HUES64 (cell line): ENCODE measurements around the gene TCERG1.
"Not testable (repeated sequence)": the region's sequence is repeated elsewhere in the genome, so short reads cannot be mapped to it uniquely, and the experiment has no call there.

Experiments used
- H3K27ac ChIP-seq: 2 replicates; pipeline ENCODE4 v1.7.0; 2013; ENCODE audit warnings: low read depth, low read length, inconsistent platforms
- H3K27me3 ChIP-seq: 2 replicates; pipeline ENCODE4 v1.6.1; 2013; ENCODE audit warnings: mild to moderate bottlenecking, low read length; ENCODE audit not compliant: insufficient read depth
- H3K36me3 ChIP-seq: 2 replicates; pipeline ENCODE4 v1.6.1; 2013; ENCODE audit warnings: mild to moderate bottlenecking, low read length; ENCODE audit not compliant: insufficient read depth
- H3K4me1 ChIP-seq: 2 replicates; pipeline ENCODE4 v1.6.1; 2013; ENCODE audit warnings: mild to moderate bottlenecking, low read length, moderate library complexity; ENCODE audit not compliant: insufficient read depth
- H3K4me3 ChIP-seq: 2 replicates; pipeline ENCODE4 v1.5.1; 2013; ENCODE audit warnings: mild to moderate bottlenecking, low read length, moderate library complexity
- H3K9ac ChIP-seq: 2 replicates; pipeline ENCODE4 v1.6.1; 2013; ENCODE audit warnings: mild to moderate bottlenecking, low read depth, low read length
- H3K9me3 ChIP-seq: 2 replicates; pipeline ENCODE4 v1.6.1; 2013; ENCODE audit warnings: low read depth, low read length; ENCODE audit not compliant: insufficient read depth
- WGBS: fragments of 150-250, 120-280 bp; methylation state at CpG from one replicate; pipeline ENCODE4 v1.1.7; 2013; ENCODE audit warnings: missing lambda C conversion rate; 5-methylcytosine and 5-hydroxymethylcytosine counted together

Gene TCERG1

DNA sequence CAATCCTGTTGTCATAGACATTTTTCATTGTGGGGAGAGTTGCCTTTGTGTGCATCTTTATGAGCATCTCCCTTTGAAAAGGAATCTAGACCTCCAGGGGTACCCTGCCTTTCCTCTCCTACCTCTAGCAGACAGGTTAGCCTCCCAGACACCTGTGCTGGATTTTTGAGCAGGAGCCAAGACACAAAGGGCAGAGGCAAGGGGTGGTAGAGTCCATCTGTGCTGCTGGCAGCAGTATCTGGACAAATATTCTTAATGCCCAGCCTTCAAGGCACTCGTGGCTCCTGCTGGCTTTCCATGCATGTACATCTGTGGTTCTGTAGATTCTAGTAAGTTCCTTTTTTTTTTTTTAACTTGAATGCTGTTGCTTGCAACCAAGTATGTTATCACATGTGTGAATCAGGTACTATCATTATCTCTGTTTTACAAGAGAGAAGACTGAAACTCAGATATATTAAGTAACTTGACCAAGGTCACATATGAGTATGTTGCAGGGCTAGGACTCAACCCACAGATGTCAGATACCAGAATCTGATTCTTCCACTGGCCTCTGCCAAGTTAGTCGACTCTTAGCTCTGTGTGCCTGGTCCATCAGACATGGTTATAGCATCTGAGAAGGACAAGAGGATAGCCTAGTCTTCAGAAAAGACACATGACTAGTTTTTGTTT lies 101.8 kb downstream of the TCERG1 start:
- no peaks in the 10 kb centered on the region for H3K36me3 ChIP-seq
- H3K27me3 ChIP-seq, result no peaks in the 10 kb centered on the region
- no peaks in the 10 kb centered on the region for H3K4me1 ChIP-seq
- no peak overlapping the region for H3K4me3 ChIP-seq
- no peak overlapping the region for H3K9ac ChIP-seq
- H3K9me3 ChIP-seq, result no peaks in the 10 kb centered on the region
- no peak overlapping the region for H3K27ac ChIP-seq
- 93% methylated on average over 2 of the region's 2 CpGs for WGBS

GRCh38 chr5:146549615-146550014 lies 102.5 kb downstream of the TCERG1 start:
- Histone ChIP-seq H3K9me3 (no peaks in the 10 kb centered on the region), H3K27ac (no peak overlapping the region), H3K36me3 (no peaks in the 10 kb centered on the region), H3K4me3 (no peak overlapping the region), H3K9ac (no peak overlapping the region), H3K4me1 (no peaks in the 10 kb centered on the region), H3K27me3 (no peaks in the 10 kb centered on the region)

DNA sequence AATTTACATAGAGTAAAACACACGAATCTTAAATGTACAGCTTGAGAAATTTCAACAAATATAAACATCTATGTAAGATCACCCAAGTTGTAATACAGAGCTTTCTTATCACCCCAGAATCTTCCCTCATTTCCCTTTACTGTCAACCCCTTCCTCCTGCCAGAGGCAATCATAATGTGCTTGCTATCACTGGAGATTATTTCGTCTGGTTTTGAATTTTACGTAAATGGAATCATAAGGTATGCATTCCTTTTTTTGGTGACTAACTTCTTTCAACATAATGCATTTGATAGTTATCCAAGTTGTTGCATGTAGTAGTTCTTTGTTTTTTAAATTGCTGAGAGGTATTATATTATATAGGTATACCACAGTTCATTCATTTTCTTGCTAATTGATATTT lies 106.3 kb downstream of the TCERG1 start:
- Histone ChIP-seq H3K4me3 (no peak overlapping the region), H3K9me3 (peaks cover 8% of the 10 kb centered on the region; the same call in 1 of the 2 replicates)
- 92% methylated on average over 1 of the region's 3 CpGs for WGBS

DNA sequence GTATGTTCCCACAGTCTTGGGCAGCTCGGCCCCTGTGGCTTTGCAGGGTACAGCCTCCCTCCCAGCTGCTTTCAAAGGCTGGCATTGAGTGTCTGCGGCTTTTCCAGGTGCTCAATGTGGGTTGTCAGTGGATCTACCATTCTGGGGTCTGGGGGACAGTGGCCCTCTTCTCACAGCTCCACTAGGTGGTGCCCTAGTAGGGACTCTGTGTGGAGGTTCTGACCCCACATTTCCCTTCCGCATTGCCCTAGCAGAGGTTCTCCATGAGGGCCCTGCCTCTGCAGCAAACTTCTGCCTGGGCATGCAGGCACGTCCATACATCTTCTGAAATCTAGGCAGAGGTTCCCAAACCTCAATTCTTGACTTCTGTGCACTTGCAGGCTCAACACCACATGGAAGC lies 109.8 kb downstream of the TCERG1 start:
- 93% methylated on average over 4 of the region's 4 CpGs for WGBS

More for the DNA sequence above, 106.3 kb downstream of the TCERG1 start:
- no peaks in the 10 kb centered on the region for H3K36me3 ChIP-seq
- H3K9ac ChIP-seq, result no peak overlapping the region
- no peaks in the 10 kb centered on the region for H3K27me3 ChIP-seq
- no peak overlapping the region for H3K27ac ChIP-seq
- H3K4me1 ChIP-seq, result no peaks in the 10 kb centered on the region

GRCh38 chr5:146560205-146560812 lies 113.2 kb downstream of the TCERG1 start:
- Histone ChIP-seq H3K9ac (peak overlapping the region; percentile 15; the same call in 1 of the 2 replicates), H3K27ac (peak overlapping the region; percentile 42; the same call in 1 of the 2 replicates), H3K4me1 (peaks cover 23% of the 10 kb centered on the region), H3K36me3 (no peaks in the 10 kb centered on the region), H3K27me3 (no peaks in the 10 kb centered on the region), H3K4me3 (no peak overlapping the region; the same call in 1 of the 2 replicates), H3K9me3 (peaks cover 10% of the 10 kb centered on the region; the same call in 1 of the 2 replicates)
- 46% methylated on average over 3 of the region's 3 CpGs for WGBS

More for the DNA sequence above, 109.8 kb downstream of the TCERG1 start:
- not testable (repeated sequence) for H3K27ac ChIP-seq, H3K9me3 ChIP-seq, H3K4me3 ChIP-seq, H3K36me3 ChIP-seq, H3K27me3 ChIP-seq, H3K9ac ChIP-seq
- peaks cover 14% of the 10 kb centered on the region for H3K4me1 ChIP-seq
